H9 (cell line): ENCODE data around the gene PLEKHG3. TPM values are rescaled to one million over a fixed set of nuclear protein-coding genes. Genes with fewer than 3 reads are reported as not detected.

Experiments
- DNase-seq: peaks from one replicate; pipeline ENCODE4 v3.0.0-alpha.2; 2017
- H2AFZ ChIP-seq: one replicate; pipeline ENCODE4 v1.6.1; 2013; ENCODE audit warnings: mild to moderate bottlenecking, low read length, control low read depth, moderate library complexity
- H2AK5ac ChIP-seq: 2 replicates; pipeline ENCODE4 v1.6.1; 2013; ENCODE audit warnings: low read length, control low read depth, mixed read lengths; ENCODE audit not compliant: insufficient read length
- H2BK120ac ChIP-seq: one replicate; pipeline ENCODE4 v1.6.1; 2013; ENCODE audit warnings: low read depth, mild to moderate bottlenecking, low read length, control low read depth, inconsistent platforms; ENCODE audit not compliant: poor library complexity, severe bottlenecking
- H2BK12ac ChIP-seq: 2 replicates; pipeline ENCODE4 v1.6.1; 2013; ENCODE audit warnings: low read length, control low read depth, mixed read lengths, low read depth; ENCODE audit not compliant: insufficient read length
- H2BK15ac ChIP-seq: 2 replicates; pipeline ENCODE4 v1.6.1; 2013; ENCODE audit warnings: low read depth, low read length, control low read depth
- H2BK20ac ChIP-seq: one replicate; pipeline ENCODE4 v1.6.1; 2013; ENCODE audit warnings: low read depth, mild to moderate bottlenecking, low read length, control low read depth, inconsistent platforms; ENCODE audit not compliant: poor library complexity, severe bottlenecking
- H2BK5ac ChIP-seq: 2 replicates; pipeline ENCODE4 v1.6.1; 2013; ENCODE audit warnings: low read length, control low read depth, mixed read lengths; ENCODE audit not compliant: insufficient read length
- H3K14ac ChIP-seq: 2 replicates; pipeline ENCODE4 v1.6.1; 2013; ENCODE audit warnings: low read length, control low read depth; ENCODE audit not compliant: insufficient read depth
- H3K18ac ChIP-seq: 2 replicates; pipeline ENCODE4 v1.6.1; 2013; ENCODE audit warnings: low read depth, mild to moderate bottlenecking, mixed read lengths, low read length, control low read depth; ENCODE audit not compliant: insufficient read length
- H3K23ac ChIP-seq: 2 replicates; pipeline ENCODE4 v1.6.1; 2013; ENCODE audit warnings: low read length, control low read depth, mixed read lengths, low read depth; ENCODE audit not compliant: insufficient read length
- H3K23me2 ChIP-seq: 2 replicates; pipeline ENCODE4 v1.6.1; 2013; ENCODE audit warnings: low read depth, mild to moderate bottlenecking, mixed read lengths, low read length, control low read depth; ENCODE audit not compliant: insufficient read length, poor library complexity, severe bottlenecking
- H3K27ac ChIP-seq: 2 replicates; pipeline ENCODE4 v1.5.1; 2013; ENCODE audit warnings: low read length, control low read depth, mixed read lengths, low read depth; ENCODE audit not compliant: insufficient read length
- H3K27me3 ChIP-seq: 2 replicates; pipeline ENCODE4 v1.6.1; 2013; ENCODE audit warnings: low read length, control low read depth, inconsistent platforms; ENCODE audit not compliant: insufficient read depth
- H3K4ac ChIP-seq: 2 replicates; pipeline ENCODE4 v1.6.1; 2013; ENCODE audit warnings: low read depth, mild to moderate bottlenecking, control low read depth, inconsistent platforms, low read length, moderate library complexity
- H3K4me1 ChIP-seq: 2 replicates; pipeline ENCODE4 v1.6.1; 2013; ENCODE audit warnings: low read length, control low read depth, inconsistent platforms; ENCODE audit not compliant: insufficient read depth
- H3K4me2 ChIP-seq: 2 replicates; pipeline ENCODE4 v1.6.1; 2013; ENCODE audit warnings: low read length, control low read depth, mixed read lengths; ENCODE audit not compliant: insufficient read length, insufficient read depth
- H3K56ac ChIP-seq: 2 replicates; pipeline ENCODE4 v1.6.1; 2013; ENCODE audit warnings: low read depth, mild to moderate bottlenecking, mixed read lengths, low read length, control low read depth; ENCODE audit not compliant: insufficient read length
- H3K79me1 ChIP-seq: 2 replicates; pipeline ENCODE4 v1.6.1; 2013; ENCODE audit warnings: low read depth, mild to moderate bottlenecking, moderate library complexity, low read length, control low read depth, inconsistent platforms; ENCODE audit not compliant: insufficient read depth, poor library complexity, severe bottlenecking
- H3K79me2 ChIP-seq: 2 replicates; pipeline ENCODE4 v1.6.1; 2013; ENCODE audit warnings: low read length, control low read depth, inconsistent platforms; ENCODE audit not compliant: insufficient read depth
- H3K9ac ChIP-seq: 2 replicates; pipeline ENCODE4 v1.6.1; 2013; ENCODE audit warnings: low read length, control low read depth, mixed read lengths; ENCODE audit not compliant: insufficient read length; ENCODE audit errors: extremely low read depth
- H3K9me3 ChIP-seq: one replicate; pipeline ENCODE4 v1.6.1; 2013; ENCODE audit warnings: low read depth, low read length, inconsistent platforms; ENCODE audit not compliant: control insufficient read depth
- H3T11ph ChIP-seq: one replicate; pipeline ENCODE4 v1.6.1; 2013; ENCODE audit warnings: mild to moderate bottlenecking, low read length, control low read depth, inconsistent platforms
- H4K20me1 ChIP-seq: one replicate; pipeline ENCODE4 v1.6.1; 2013; ENCODE audit not compliant: control insufficient read depth, insufficient read length, insufficient read depth
- H4K5ac ChIP-seq: 2 replicates; pipeline ENCODE4 v1.6.1; 2013; ENCODE audit warnings: low read depth, mild to moderate bottlenecking, mixed read lengths, low read length, control low read depth; ENCODE audit not compliant: insufficient read length
- H4K8ac ChIP-seq: replicated peaks from 2 replicates; pipeline ENCODE4 v1.6.1; 2013; ENCODE audit warnings: low read length, control low read depth, mixed read lengths, low read depth; ENCODE audit not compliant: insufficient read length
- H4K91ac ChIP-seq: 2 replicates; pipeline ENCODE4 v1.6.1; 2013; ENCODE audit warnings: low read depth, mild to moderate bottlenecking, moderate library complexity, mixed read lengths, low read length, control low read depth; ENCODE audit not compliant: insufficient read length
- H3K27ac Mint-ChIP-seq, 3 experiments: 2 replicates in 2 of 3; 3 replicates in 1 of 3; pipeline ENCODE4 v1.8.0; 2020 to 2021; ENCODE audit warnings: mixed read lengths in 3 of 3, mild to moderate bottlenecking in 1 of 3, moderate library complexity in 1 of 3
- H3K27me3 Mint-ChIP-seq: 2 replicates; pipeline ENCODE4 v1.8.0; 2021; ENCODE audit warnings: low read depth, mild to moderate bottlenecking, moderate library complexity, mixed read lengths
- H3K36me3 Mint-ChIP-seq, 3 experiments: 2 replicates in 2 of 3; 3 replicates in 1 of 3; pipeline ENCODE4 v1.8.0; 2020 to 2021; ENCODE audit warnings: low read depth in 3 of 3, mixed read lengths in 3 of 3; ENCODE audit not compliant: insufficient read depth in 1 of 3
- H3K4me1 Mint-ChIP-seq, 2 experiments: 2 replicates each; pipeline ENCODE4 v1.8.0; 2020; ENCODE audit warnings: mixed read lengths in 2 of 2
- H3K4me3 Mint-ChIP-seq, 2 experiments: 2 replicates in 1 of 2; 3 replicates in 1 of 2; pipeline ENCODE4 v1.8.0; 2020 to 2021; ENCODE audit warnings: mild to moderate bottlenecking in 2 of 2, mixed read lengths in 2 of 2, moderate library complexity in 1 of 2
- H3K9me3 Mint-ChIP-seq, 2 experiments: 2 replicates in 1 of 2; 3 replicates in 1 of 2; pipeline ENCODE4 v1.8.0; 2020; ENCODE audit warnings: mild to moderate bottlenecking in 2 of 2, mixed read lengths in 2 of 2, moderate library complexity in 1 of 2
- CTCF ChIP-seq: fragments of 200-600 bp; sonication (generic); conservative IDR thresholded peaks from 3 replicates; pipeline ENCODE4 v1.8.0; 2021; ENCODE audit warnings: antibody characterized with exemption, mild to moderate bottlenecking
- WGBS: extraction: QIAGEN DNeasy Blood & Tissue Kit; methylation state at CpG from one replicate; pipeline ENCODE4 v1.1.7; 2013; ENCODE audit warnings: missing lambda C conversion rate, low lambda C conversion rate, mixed read lengths; ENCODE audit not compliant: insufficient read length; ENCODE audit errors: extremely low coverage; 5-methylcytosine and 5-hydroxymethylcytosine counted together
- total RNA-seq: library from RNA; stranded (reverse); gene quantifications from 2 replicates; pipeline ENCODE4 v1.2.1, GENCODE V29; 2021

PLEKHG3 gene
- total RNA-seq, 1 experiment from 2014 or later, result 48.5 TPM

GRCh38 chr14:64741200-64741599, 37.0 kb downstream of the PLEKHG3 start:
- Histone ChIP-seq H3K23me2 (no peaks in the 10 kb centered on the region), H3K18ac (no peak overlapping the region), H4K20me1 (no peaks in the 10 kb centered on the region), H3K4ac (no peak overlapping the region), H2AFZ (no peak overlapping the region), H3K27me3 (no peaks in the 10 kb centered on the region), H3K4me2 (no peak overlapping the region), H3T11ph (no peak overlapping the region), H2BK5ac (no peak overlapping the region), H4K91ac (no peak overlapping the region), H3K79me2 (no peaks in the 10 kb centered on the region), H4K5ac (no peak overlapping the region), H3K14ac (no peak overlapping the region), H3K23ac (no peak overlapping the region), H4K8ac (no peak overlapping the region), H3K56ac (no peak overlapping the region), H3K27ac (no peak overlapping the region), H2BK12ac (no peak overlapping the region), H3K9ac (no peak overlapping the region), H3K9me3 (no peaks in the 10 kb centered on the region), H2BK120ac (no peak overlapping the region), H2BK15ac (no peak overlapping the region), H3K79me1 (no peaks in the 10 kb centered on the region), H2AK5ac (no peak overlapping the region), H3K4me1 (no peaks in the 10 kb centered on the region; the same call in 1 of the 2 replicates), H2BK20ac (no peak overlapping the region)
- Mint-ChIP-seq H3K27me3 (no peaks in the 10 kb centered on the region), H3K27ac (no peak overlapping the region), H3K4me1 (peaks cover 9 to 17% of the 10 kb centered on the region in 2 experiments), H3K4me3 (no peak overlapping the region), H3K9me3 (no peaks in the 10 kb centered on the region), H3K36me3 (peaks cover 39 to 61% (median 50%) of the 10 kb centered on the region in 3 experiments)
- DNase-seq, result no peak
- WGBS, result no CpG with 5 or more reads among the region's 15 CpGs
- no peak for TF ChIP-seq CTCF
